HG03442 (cell line): Measurements from ENCODE around the gene ZRSR2.
"Not testable (repeated sequence)": the region's sequence is repeated elsewhere in the genome, so short reads cannot be mapped to it uniquely, and the experiment has no call there.

Source experiments
- ATAC-seq: cut with Tn5 transposase; IDR thresholded peaks from one replicate; pipeline ENCODE4 v1.9.1; 2021; ENCODE audit warnings: mild to moderate bottlenecking, moderate library complexity; ENCODE audit not compliant: unreplicated experiment

ZRSR2 gene

GRCh38 chrX:15789979-15790768, at the start of gene ZRSR2:
Gene ZRSR2 (plus strand): TSS chrX:15790484. CDS start chrX:15790496, 12 bp downstream.
- ATAC-seq = peak; percentile 93

GRCh38 chrX:15744181-15744867, 46.0 kb upstream of the ZRSR2 start:
- ATAC-seq = no peak

GRCh38 chrX:15745179-15745578, 45.1 kb upstream of the ZRSR2 start:
- ATAC-seq = no peak

GRCh38 chrX:15746651-15747050, 43.6 kb upstream of the ZRSR2 start:
- ATAC-seq = not testable (repeated sequence)

GRCh38 chrX:15747626-15748173, 42.6 kb upstream of the ZRSR2 start:
- no peak for ATAC-seq

GRCh38 chrX:15748841-15749240, 41.4 kb upstream of the ZRSR2 start:
- no peak for ATAC-seq

GRCh38 chrX:15749642-15750610, 40.4 kb upstream of the ZRSR2 start:
- ATAC-seq = peak; percentile 80

GRCh38 chrX:15750611-15751154, 39.6 kb upstream of the ZRSR2 start:
- ATAC-seq = no peak

- ATAC-seq = no peak
Measured at GRCh38 chrX:15751155-15751819, 39.0 kb upstream of the ZRSR2 start.

- no peak for ATAC-seq
Measured at GRCh38 chrX:15755091-15755490, 35.2 kb upstream of the ZRSR2 start.

GRCh38 chrX:15758140-15758539, 32.1 kb upstream of the ZRSR2 start:
- ATAC-seq = no peak

- ATAC-seq = not testable (repeated sequence)
Measured at GRCh38 chrX:15759886-15760285, 30.4 kb upstream of the ZRSR2 start.

GRCh38 chrX:15761564-15762191, 28.6 kb upstream of the ZRSR2 start:
- ATAC-seq = no peak

GRCh38 chrX:15769300-15769954, 20.9 kb upstream of the ZRSR2 start:
- no peak for ATAC-seq

GRCh38 chrX:15781961-15782699, 8.2 kb upstream of the ZRSR2 start:
- peak; percentile 68 for ATAC-seq

GRCh38 chrX:15785176-15785750, 5.0 kb upstream of the ZRSR2 start:
- ATAC-seq = no peak

- no peak for ATAC-seq
Measured at GRCh38 chrX:15786915-15787314, 3.4 kb upstream of the ZRSR2 start.

GRCh38 chrX:15790769-15791290, 546 bp downstream of the ZRSR2 start:
- peak; percentile 15 for ATAC-seq
